ENCODE measurements around the gene ERP27.

- TF ChIP-seq ZNF274 (IDR thresholded peaks at IDR 0.05; ENCODE audit: low read depth, low read length) = no peak
- TF ChIP-seq YY1 (IDR thresholded peaks at IDR 0.05; ENCODE audit: insufficient read depth, insufficient read length) = no peak
Observed at GRCh38 chr12:14982991-14983390, 44.7 kb upstream of the ERP27 start.

Data from NT2/D1 (cell line).